K562 (cell line): ENCODE results near the gene ORMDL2. TPM values are rescaled to one million over a fixed set of nuclear protein-coding genes. Genes with fewer than 3 reads are reported as not detected.

Experiments used
- CBFA2T2 ChIP-seq: fragments of 450-650 bp; conservative IDR thresholded peaks from 2 replicates; pipeline ENCODE4 v1.6.1; 2017; ENCODE audit warnings: mild to moderate bottlenecking
- CBFA2T3 ChIP-seq: fragments of 450-650 bp; IDR thresholded peaks from 2 replicates; pipeline ENCODE4 v1.6.1; 2017
- CCAR2 ChIP-seq: fragments of 200-400 bp; formaldehyde crosslinking; IDR thresholded peaks from 2 replicates; pipeline ENCODE4 v1.6.1; 2017; ENCODE audit warnings: mild to moderate bottlenecking, low read depth, low read length
- E2F3 ChIP-seq: fragments of 250-450 bp; sonication (Bioruptor Pico); IDR thresholded peaks from 2 replicates; pipeline ENCODE4 v1.4.0; 2020; ENCODE audit warnings: mild to moderate bottlenecking
- ESRRA ChIP-seq: fragments of 450-650 bp; IDR thresholded peaks from 2 replicates; pipeline ENCODE4 v1.6.1; 2014; ENCODE audit warnings: low read depth, mild to moderate bottlenecking, moderate library complexity, borderline replicate concordance
- HLTF ChIP-seq: fragments of 450-650 bp; IDR thresholded peaks from 2 replicates; pipeline ENCODE4 v1.6.1; 2016
- HMGXB4 ChIP-seq: sonication (generic); formaldehyde crosslinking; IDR thresholded peaks from 2 replicates; pipeline ENCODE4 v1.8.1; 2023; ENCODE audit warnings: mild to moderate bottlenecking, missing genetic modification reagents
- HSF4 ChIP-seq: fragments of 250-450 bp; sonication (Bioruptor Pico); IDR thresholded peaks from 2 replicates; pipeline ENCODE4 v2.1.2; 2022; ENCODE audit warnings: mild to moderate bottlenecking, moderate library complexity, borderline replicate concordance
- ILF3 ChIP-seq: fragments of 450-650 bp; IDR thresholded peaks from 2 replicates; pipeline ENCODE4 v1.6.1; 2018; ENCODE audit warnings: antibody characterized with exemption, mild to moderate bottlenecking, moderate library complexity, borderline replicate concordance
- MAFK ChIP-seq: IDR thresholded peaks from 2 replicates; pipeline ENCODE4 v1.6.1; 2011; ENCODE audit warnings: low read length, improper control_type of control experiment
- MAZ ChIP-seq, 2 experiments: fragments of 450-650 bp in 1 of 2; sonication (generic) in 1 of 2; formaldehyde crosslinking; IDR thresholded peaks in 1 of 2; conservative IDR thresholded peaks in 1 of 2; 2 replicates each; pipeline versions ENCODE4 v1.4.0 to v1.5.0; 2020; ENCODE audit warnings: mild to moderate bottlenecking in 1 of 2, missing genetic modification reagents in 1 of 2
- MYC ChIP-seq, 2 experiments: fragments of 250-450 bp in 1 of 2; sonication (Bioruptor Pico) in 1 of 2; IDR thresholded peaks; 2 replicates each; pipeline versions ENCODE4 v1.5.1 to v1.6.1; 2012 to 2021; ENCODE audit warnings: low read depth in 2 of 2, borderline replicate concordance in 1 of 2, improper control_type of control experiment in 1 of 2, low read length in 1 of 2, mild to moderate bottlenecking in 1 of 2, moderate library complexity in 1 of 2
- NONO ChIP-seq, 2 experiments: fragments of 200-400 bp in 1 of 2; fragments of 450-650 bp in 1 of 2; formaldehyde crosslinking in 1 of 2; IDR thresholded peaks; 2 replicates each; pipeline ENCODE4 v1.6.1; 2017; ENCODE audit warnings: low read depth in 2 of 2, mild to moderate bottlenecking in 2 of 2, moderate library complexity in 2 of 2, low read length in 1 of 2
- PHF8 ChIP-seq: fragments of 200-600 bp; sonication (generic); IDR thresholded peaks from 2 replicates; pipeline ENCODE4 v1.6.1; 2012; ENCODE audit warnings: mixed run types, mild to moderate bottlenecking, inconsistent platforms, low read length, moderate library complexity, borderline replicate concordance
- POLR2A ChIP-seq: fragments of 450-650 bp; conservative IDR thresholded peaks from 2 replicates; pipeline ENCODE4 v1.6.1; 2016
- POLR2G ChIP-seq: fragments of 200-400 bp; formaldehyde crosslinking; IDR thresholded peaks from 2 replicates; pipeline ENCODE4 v1.6.1; 2017; ENCODE audit warnings: low read depth, mild to moderate bottlenecking, antibody characterized with exemption, low read length, moderate library complexity
- PRPF4 ChIP-seq: fragments of 200-400 bp; formaldehyde crosslinking; IDR thresholded peaks from one replicate; pipeline ENCODE4 v1.6.1; 2017; ENCODE audit warnings: low read length, low read depth, mild to moderate bottlenecking; ENCODE audit not compliant: insufficient read depth, poor library complexity, severe bottlenecking
- SIRT6 ChIP-seq: IDR thresholded peaks from one replicate; pipeline ENCODE4 v1.6.1; 2012; ENCODE audit warnings: low read depth, mild to moderate bottlenecking, control low read depth, inconsistent platforms, low read length, moderate library complexity
- STAT5B ChIP-seq: fragments of 250-450 bp; sonication (Bioruptor Pico); IDR thresholded peaks from 2 replicates; pipeline ENCODE4 v1.8.0; 2021; ENCODE audit warnings: mild to moderate bottlenecking, inconsistent platforms
- TAF9B ChIP-seq: fragments of 450-650 bp; IDR thresholded peaks from 2 replicates; pipeline ENCODE4 v1.6.1; 2018; ENCODE audit warnings: mild to moderate bottlenecking; ENCODE audit not compliant: partially characterized antibody
- TBL1XR1 ChIP-seq, 2 experiments: IDR thresholded peaks; 2 replicates each; pipeline ENCODE4 v1.6.1; 2012; ENCODE audit warnings: improper control_type of control experiment in 2 of 2, low read length in 2 of 2, mild to moderate bottlenecking in 1 of 2
- ZNF507 ChIP-seq: conservative IDR thresholded peaks from 2 replicates; pipeline ENCODE4 v1.6.1; 2017; ENCODE audit warnings: missing genetic modification characterization, missing compliant biosample characterization
- ZNF75A ChIP-seq: fragments of 450-650 bp; formaldehyde crosslinking; IDR thresholded peaks from 2 replicates; pipeline ENCODE4 v1.4.0; 2020; ENCODE audit warnings: mild to moderate bottlenecking
- polyA plus RNA-seq, 8 experiments: library from polyadenylated mRNA; depleted of rRNA in 4 of 8; stranded (reverse) in 5 of 8; unstranded in 3 of 8; fragments of >200 nt; fragmentation: Nextera tagmentation in 2 of 8; fragmentation: Illumina TruSeq in 1 of 8; extraction: Ambion mirVana in 2 of 8; extraction: Trizol in 1 of 8; gene quantifications; 2 replicates each; pipeline versions ENCODE4 v1.2.1 to v1.2.3, GENCODE V29; 2011 to 2014; ENCODE audit warnings: inconsistent platforms in 1 of 8, missing spikeins in 1 of 8
- total RNA-seq, 7 experiments: library from RNA; depleted of rRNA in 6 of 7; stranded (reverse); fragments of >200 nt in 6 of 7; fragmentation: Illumina TruSeq in 2 of 7; extraction: Trizol in 2 of 7; gene quantifications; 2 replicates each; pipeline versions ENCODE4 v1.2.1 to v1.2.3, GENCODE V29; 2011 to 2021; ENCODE audit warnings: low replicate concordance in 1 of 7
- TF ChIP-seq, protein P1 (sequence below), 2 experiments: IDR thresholded peaks in 1 of 2; conservative IDR thresholded peaks in 1 of 2; 2 replicates each; pipeline ENCODE4 v1.6.1; 2016; ENCODE audit warnings: low read depth in 2 of 2, mild to moderate bottlenecking in 1 of 2, missing compliant biosample characterization in 1 of 2, missing genetic modification characterization in 1 of 2, moderate library complexity in 1 of 2

Gene ORMDL2
- total and polyA plus RNA-seq, 9 of the 15 experiments (the other 6 are each of a cell fraction or from before 2014, with no cell fraction given) = 9.9 to 113 (median 34.4) TPM

GRCh38 chr12:55830601-55831446, 13.0 kb downstream of the ORMDL2 start (continued):
- TF ChIP-seq MAFK (no peak), POLR2G (no peak), E2F3 (CRISPR knock-in tag) (no peak), HMGXB4 (CRISPR knock-in tag) (no peak), CBFA2T3 (no peak), POLR2A (0 out of 2 replicates have a peak, but pooled peaks have one; percentile 28), TBL1XR1 (IDR thresholded peaks at IDR 0.05; ENCODE audit: low read length in 2 of 2) (no peak), CCAR2 (no peak), CBFA2T2 (no peak), ZNF507 (tag) (no peak), ILF3 (no peak), ZNF75A (CRISPR knock-in tag) (no peak), SIRT6 (no peak), PHF8 (peak; percentile 23; the same call in 1 of the 2 replicates), MAZ (CRISPR knock-in tag; conservative IDR thresholded peaks at IDR 0.05 in 1 of 2, IDR thresholded peaks at IDR 0.05 in 1 of 2) (peak in 1 of 2 experiments; percentile 43; a peak in 1 of 4 replicates), STAT5B (no peak), NONO (IDR thresholded peaks at IDR 0.05; ENCODE audit: low read depth in 2 of 2, low read length in 1 of 2) (peak in 1 of 2 experiments; percentile 98; a peak in 2 of 4 replicates), ESRRA (no peak), MYC (IDR thresholded peaks at IDR 0.05; ENCODE audit: low read depth, low read length) (peak; percentile 48; the same call in 1 of the 2 replicates), MYC (CRISPR knock-in tag; IDR thresholded peaks at IDR 0.05; ENCODE audit: borderline replicate concordance, low read depth) (no peak), PRPF4 (no peak), HLTF (no peak), TAF9B (no peak), HSF4 (CRISPR knock-in tag) (no peak)
- TF ChIP-seq, protein P1, sequence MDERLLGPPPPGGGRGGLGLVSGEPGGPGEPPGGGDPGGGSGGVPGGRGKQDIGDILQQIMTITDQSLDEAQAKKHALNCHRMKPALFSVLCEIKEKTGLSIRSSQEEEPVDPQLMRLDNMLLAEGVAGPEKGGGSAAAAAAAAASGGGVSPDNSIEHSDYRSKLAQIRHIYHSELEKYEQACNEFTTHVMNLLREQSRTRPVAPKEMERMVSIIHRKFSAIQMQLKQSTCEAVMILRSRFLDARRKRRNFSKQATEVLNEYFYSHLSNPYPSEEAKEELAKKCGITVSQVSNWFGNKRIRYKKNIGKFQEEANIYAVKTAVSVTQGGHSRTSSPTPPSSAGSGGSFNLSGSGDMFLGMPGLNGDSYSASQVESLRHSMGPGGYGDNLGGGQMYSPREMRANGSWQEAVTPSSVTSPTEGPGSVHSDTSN (CRISPR knock-in tag; IDR thresholded peaks at IDR 0.05; ENCODE audit: low read depth) = no peak
- TF ChIP-seq, protein P1 (tag; conservative IDR thresholded peaks at IDR 0.05; ENCODE audit: low read depth) = no peak
